Measurements from ENCODE around the gene FAM193B. TPM values are rescaled to one million over a fixed set of nuclear protein-coding genes. Genes with fewer than 3 reads are reported as not detected.

FAM193B gene
- total RNA-seq, 1 donor from 2014 or later = 72.4 TPM

DNA sequence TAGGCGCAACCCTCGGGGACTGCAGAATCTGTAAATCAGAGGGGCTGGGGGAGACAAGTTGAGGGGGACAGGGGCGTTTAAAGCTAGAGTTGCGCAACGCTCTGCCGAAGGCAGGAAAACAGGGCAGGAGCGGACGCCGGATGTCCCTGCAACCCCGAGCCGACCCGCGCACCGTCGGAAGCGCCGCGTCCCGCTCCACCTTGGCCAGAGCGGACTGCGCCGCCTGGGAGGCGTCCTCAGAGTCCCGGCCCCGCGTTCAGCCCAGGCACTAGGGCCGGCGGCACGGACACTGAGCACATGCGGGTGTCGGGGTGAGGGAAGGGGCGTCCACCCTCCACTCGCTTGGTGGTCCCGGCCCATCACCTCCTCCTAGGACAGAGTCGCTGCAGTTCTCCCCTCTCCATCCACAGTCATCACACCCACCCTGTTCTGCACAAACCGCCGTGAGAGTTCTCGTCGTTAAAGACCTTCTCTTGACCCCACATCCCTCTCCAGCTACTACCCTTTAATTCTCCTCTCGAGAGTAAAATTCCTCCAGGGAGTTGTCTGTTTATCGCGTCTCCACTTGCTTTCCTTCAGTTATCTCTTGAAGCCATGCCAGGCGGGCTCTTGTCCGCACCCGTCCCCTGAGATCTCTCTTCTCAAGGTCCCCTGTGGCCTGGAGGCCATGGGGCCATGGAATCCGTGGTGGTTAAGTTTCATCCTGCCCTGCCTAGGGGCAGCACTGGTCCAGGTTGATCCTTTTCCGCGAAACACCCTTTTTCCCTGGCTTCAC, 56.2 kb downstream of the FAM193B start:
- peak overlapping the region; percentile 85 for H3K27ac ChIP-seq
- no peaks in the 10 kb centered on the region for H3K9me3 ChIP-seq
- peaks cover 47% of the 10 kb centered on the region for H3K4me1 ChIP-seq
- no peak for DNase-seq (ENCODE audit: extremely low spot score in 2 of 2)
- H3K36me3 ChIP-seq = no peaks in the 10 kb centered on the region
- no peaks in the 10 kb centered on the region for H3K27me3 ChIP-seq
- TF ChIP-seq, protein P1, sequence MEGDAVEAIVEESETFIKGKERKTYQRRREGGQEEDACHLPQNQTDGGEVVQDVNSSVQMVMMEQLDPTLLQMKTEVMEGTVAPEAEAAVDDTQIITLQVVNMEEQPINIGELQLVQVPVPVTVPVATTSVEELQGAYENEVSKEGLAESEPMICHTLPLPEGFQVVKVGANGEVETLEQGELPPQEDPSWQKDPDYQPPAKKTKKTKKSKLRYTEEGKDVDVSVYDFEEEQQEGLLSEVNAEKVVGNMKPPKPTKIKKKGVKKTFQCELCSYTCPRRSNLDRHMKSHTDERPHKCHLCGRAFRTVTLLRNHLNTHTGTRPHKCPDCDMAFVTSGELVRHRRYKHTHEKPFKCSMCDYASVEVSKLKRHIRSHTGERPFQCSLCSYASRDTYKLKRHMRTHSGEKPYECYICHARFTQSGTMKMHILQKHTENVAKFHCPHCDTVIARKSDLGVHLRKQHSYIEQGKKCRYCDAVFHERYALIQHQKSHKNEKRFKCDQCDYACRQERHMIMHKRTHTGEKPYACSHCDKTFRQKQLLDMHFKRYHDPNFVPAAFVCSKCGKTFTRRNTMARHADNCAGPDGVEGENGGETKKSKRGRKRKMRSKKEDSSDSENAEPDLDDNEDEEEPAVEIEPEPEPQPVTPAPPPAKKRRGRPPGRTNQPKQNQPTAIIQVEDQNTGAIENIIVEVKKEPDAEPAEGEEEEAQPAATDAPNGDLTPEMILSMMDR (IDR thresholded peaks at IDR 0.05) = no peak
- TF ChIP-seq POLR2AphosphoS5 (IDR thresholded peaks at IDR 0.05; ENCODE audit: insufficient read depth in 1 of 2, low read depth in 1 of 2) = no peak
- TF ChIP-seq POLR2A (IDR thresholded peaks at IDR 0.05) = no peak
- H3K4me3 ChIP-seq = peak overlapping the region; percentile 73 to 91
- intact Hi-C loops (cut with DNase I) = loop anchor here (5.0 kb wide), 1 partner anchor 41 kb away; no protein-coding TSS in a partner anchor

DNA sequence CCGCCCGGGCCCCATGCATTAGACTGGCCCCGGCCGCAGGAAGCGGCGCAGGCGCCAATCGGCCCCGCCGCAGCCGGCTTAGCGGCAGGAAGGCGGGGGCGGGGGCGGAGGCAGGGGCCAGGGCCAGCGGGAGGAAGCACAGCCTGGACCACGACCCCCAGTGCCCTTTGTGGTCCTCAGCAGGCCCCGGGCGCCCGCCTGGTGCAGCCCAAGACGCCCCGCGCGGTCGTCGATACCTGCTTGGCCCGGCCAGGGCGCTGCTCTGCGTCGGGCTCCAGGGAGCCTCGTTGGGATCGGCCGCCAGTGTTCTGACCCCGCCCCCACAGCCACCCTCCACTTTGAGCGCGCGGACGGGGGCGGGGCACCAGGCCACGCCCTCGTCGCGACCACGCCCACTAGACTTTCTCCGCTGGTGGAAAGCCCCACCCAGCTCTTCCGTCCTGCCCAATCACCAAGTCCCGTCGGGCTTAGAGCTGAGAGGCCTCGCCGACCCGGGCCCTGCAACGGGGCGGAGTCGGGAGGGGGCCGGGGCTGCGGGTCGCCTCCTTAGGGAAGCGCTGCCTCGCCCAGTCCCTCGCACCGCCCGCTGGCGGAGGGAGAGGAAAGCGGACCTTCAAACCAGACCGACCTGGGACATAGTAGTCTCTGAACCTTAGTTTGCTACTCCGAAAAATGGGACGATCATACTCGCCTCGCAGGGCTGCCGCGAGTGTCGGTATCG, 56.9 kb downstream of the FAM193B start, which contains the start of gene PDLIM7:
TSS of gene PDLIM7 (minus strand) at position 313 of the 721 bp plus-strand sequence. CDS start 1,092 bp downstream, outside the sequence.
- Histone ChIP-seq H3K4me3 (peak within 1 kb of the TSS; percentile 73 to 91), H3K9me3 (no peaks in the 10 kb centered on the region), H3K4me1 (peaks cover 53% of the 10 kb centered on the region), H3K36me3 (no peaks in the 10 kb centered on the region), H3K27ac (peak within 1 kb of the TSS; percentile 85), H3K27me3 (no peaks in the 10 kb centered on the region)
- peak in 1 of 2 donors; percentile 98 for DNase-seq (ENCODE audit: extremely low spot score in 2 of 2)
- TF ChIP-seq, protein P1 (IDR thresholded peaks at IDR 0.05) = peak in 1 of 3 experiments; percentile 24
- peak; percentile 9 to 91 for TF ChIP-seq POLR2A (IDR thresholded peaks at IDR 0.05)
- peak; percentile 89 to 97 for TF ChIP-seq POLR2AphosphoS5 (IDR thresholded peaks at IDR 0.05; ENCODE audit: insufficient read depth in 1 of 2, low read depth in 1 of 2)
- intact Hi-C loops (cut with DNase I) = loop anchor here (2.0 to 5.0 kb wide), 3 partner anchors 23 to 185 kb away; no protein-coding TSS in a partner anchor

DNA sequence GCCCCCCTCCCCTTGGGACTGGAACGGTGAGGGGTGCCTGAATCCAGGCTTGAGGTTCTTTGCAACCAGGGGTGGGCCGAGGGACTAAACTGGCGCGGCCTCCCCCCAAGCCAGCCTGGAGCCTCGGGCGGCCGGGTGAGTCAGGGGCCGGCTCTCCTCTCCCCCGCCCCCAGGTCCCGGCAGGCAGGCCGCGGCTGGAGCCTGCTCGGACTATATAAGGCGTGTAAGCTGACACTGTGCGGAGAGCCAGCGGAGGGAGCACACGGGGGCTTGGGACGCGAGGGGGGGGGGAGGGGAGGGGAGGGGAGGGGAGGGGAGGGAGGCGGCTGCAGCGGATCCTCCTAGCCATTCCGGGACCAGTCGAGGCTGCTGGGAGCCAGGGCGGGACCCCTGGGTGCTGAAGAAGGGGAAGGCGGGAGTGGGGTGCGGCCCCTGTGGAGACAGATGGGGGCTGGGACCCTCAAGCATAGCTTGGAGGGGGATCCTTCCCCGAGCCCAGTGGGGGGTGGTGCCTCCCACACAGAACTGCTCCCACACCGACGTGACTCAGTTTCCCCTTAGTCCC, 57.6 kb downstream of the FAM193B start:
- TF ChIP-seq POLR2AphosphoS5 (IDR thresholded peaks at IDR 0.05; ENCODE audit: insufficient read depth in 1 of 2, low read depth in 1 of 2) (no peak), POLR2A (IDR thresholded peaks at IDR 0.05) (peak in 1 of 2 donors; percentile 42)
- TF ChIP-seq, protein P1 (IDR thresholded peaks at IDR 0.05) = no peak
- Histone ChIP-seq H3K27ac (peak overlapping the region; percentile 85), H3K9me3 (no peaks in the 10 kb centered on the region), H3K4me3 (peak overlapping the region; percentile 73 to 91), H3K4me1 (peaks cover 53% of the 10 kb centered on the region), H3K36me3 (peaks cover 0 to 3% of the 10 kb centered on the region in 2 donors), H3K27me3 (no peaks in the 10 kb centered on the region)
- no peak for DNase-seq (ENCODE audit: extremely low spot score in 2 of 2)
- intact Hi-C loops (cut with DNase I) = loop anchor here (2.0 to 5.0 kb wide), 3 partner anchors 22 to 184 kb away; no protein-coding TSS in a partner anchor

DNA sequence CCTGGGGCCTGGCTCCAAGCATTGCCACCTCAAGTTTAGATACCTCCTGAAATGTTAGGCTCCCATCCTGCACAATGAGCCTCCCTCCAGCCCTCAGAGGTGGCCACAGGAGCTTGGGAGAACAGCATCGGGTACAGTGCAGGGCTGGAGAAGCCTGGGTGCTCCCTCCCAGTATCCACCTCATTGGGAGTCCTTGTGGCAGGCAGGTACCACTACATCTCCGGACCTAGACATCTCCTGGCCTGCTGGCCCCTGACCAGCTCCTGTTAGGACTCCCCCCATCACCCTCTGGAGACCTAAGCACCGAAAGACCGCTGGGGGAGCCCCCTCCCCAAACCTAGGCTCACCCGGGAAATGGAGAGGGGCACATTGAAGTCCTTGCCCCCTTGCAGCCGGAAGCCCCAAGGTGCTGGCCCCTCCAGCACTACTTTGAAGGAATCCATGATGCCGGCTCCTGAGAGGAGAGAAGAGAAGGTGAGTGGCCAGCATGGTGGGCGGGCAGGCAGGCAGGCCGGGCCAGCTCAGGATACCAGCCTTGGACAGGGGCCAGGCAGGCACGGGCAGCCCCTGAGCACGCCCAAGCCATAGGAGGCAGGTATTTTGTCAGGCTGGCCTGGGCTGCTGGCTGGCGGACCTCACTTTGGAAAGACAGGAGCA, 58.2 kb downstream of the FAM193B start:
- Histone ChIP-seq H3K4me3 (peak overlapping the region; percentile 73 to 91), H3K4me1 (peaks cover 53% of the 10 kb centered on the region), H3K9me3 (no peaks in the 10 kb centered on the region), H3K27ac (peak overlapping the region; percentile 85), H3K36me3 (peaks cover 0 to 9% of the 10 kb centered on the region in 2 donors), H3K27me3 (no peaks in the 10 kb centered on the region)
- TF ChIP-seq, protein P1 (IDR thresholded peaks at IDR 0.05) = no peak
- TF ChIP-seq POLR2A (IDR thresholded peaks at IDR 0.05) = no peak
- TF ChIP-seq POLR2AphosphoS5 (IDR thresholded peaks at IDR 0.05; ENCODE audit: insufficient read depth in 1 of 2, low read depth in 1 of 2) = peak in 1 of 2 donors; percentile 68
- DNase-seq (ENCODE audit: extremely low spot score in 2 of 2) = no peak
- intact Hi-C loops (cut with DNase I) = loop anchor here (2.0 to 5.0 kb wide), 3 partner anchors 21 to 183 kb away; no protein-coding TSS in a partner anchor

Data from vagina (tissue), 2 donors.